Islet precursor cell (in vitro differentiated cells): ENCODE results near the gene IL31RA.
"Not testable (repeated sequence)": the region's sequence is repeated elsewhere in the genome, so short reads cannot be mapped to it uniquely, and the experiment has no call there.

Source experiments
- DNase-seq: peaks from one replicate; pipeline ENCODE4 v3.0.0-alpha.2; 2018

Gene IL31RA

GRCh38 chr5:55850839-55851674 lies at the start of gene IL31RA:
Gene IL31RA (plus strand): TSS chr5:55851357. CDS start chr5:55851571, 214 bp downstream.
- no peak for DNase-seq

GRCh38 chr5:55808814-55809213 lies 42.3 kb upstream of the IL31RA start:
- not testable (repeated sequence) for DNase-seq

GRCh38 chr5:55815939-55816338 lies 35.2 kb upstream of the IL31RA start:
- DNase-seq, result not testable (repeated sequence)

GRCh38 chr5:55816342-55816741 lies 34.8 kb upstream of the IL31RA start:
- DNase-seq, result no peak

- no peak for DNase-seq
Observed at GRCh38 chr5:55817030-55817429, 34.1 kb upstream of the IL31RA start.

GRCh38 chr5:55820488-55820887 lies 30.7 kb upstream of the IL31RA start:
- DNase-seq, result no peak

GRCh38 chr5:55821731-55822512 lies 29.2 kb upstream of the IL31RA start:
- DNase-seq, result peak; percentile 68

GRCh38 chr5:55823151-55823796 lies 27.9 kb upstream of the IL31RA start:
- no peak for DNase-seq

- DNase-seq, result no peak
Observed at GRCh38 chr5:55829956-55830355, 21.2 kb upstream of the IL31RA start.

GRCh38 chr5:55832446-55832845 lies 18.7 kb upstream of the IL31RA start:
- DNase-seq, result no peak

GRCh38 chr5:55836191-55836590 lies 15.0 kb upstream of the IL31RA start:
- no peak for DNase-seq

GRCh38 chr5:55841976-55842375 lies 9.2 kb upstream of the IL31RA start:
- no peak for DNase-seq

- DNase-seq, result no peak
Observed at GRCh38 chr5:55847837-55848236, 3.3 kb upstream of the IL31RA start.

GRCh38 chr5:55848783-55849182 lies 2.4 kb upstream of the IL31RA start:
- no peak for DNase-seq

GRCh38 chr5:55851675-55851979 lies 470 bp downstream of the IL31RA start:
- DNase-seq, result no peak

- DNase-seq, result no peak
Observed at GRCh38 chr5:55852503-55852902, 1.3 kb downstream of the IL31RA start.

GRCh38 chr5:55853041-55853670 lies 2.0 kb downstream of the IL31RA start:
- DNase-seq, result no peak

GRCh38 chr5:55853818-55854217 lies 2.7 kb downstream of the IL31RA start:
- DNase-seq, result no peak

- no peak for DNase-seq
Observed at GRCh38 chr5:55855509-55855908, 4.4 kb downstream of the IL31RA start.

GRCh38 chr5:55856516-55857246 lies 5.5 kb downstream of the IL31RA start:
- DNase-seq, result no peak

GRCh38 chr5:55857247-55857640 lies 6.1 kb downstream of the IL31RA start:
- DNase-seq, result no peak

- DNase-seq, result no peak
Observed at GRCh38 chr5:55858104-55858503, 6.9 kb downstream of the IL31RA start.

GRCh38 chr5:55860288-55860687 lies 9.1 kb downstream of the IL31RA start:
- no peak for DNase-seq
